ENCODE data around the gene IFNGR1. TPM values are rescaled to one million over a fixed set of nuclear protein-coding genes. Genes with fewer than 3 reads are reported as not detected.

Gene IFNGR1
- polyA plus RNA-seq, 3 donors: 67.9 to 71.0 (median 68.5) TPM

- DNase-seq (ENCODE audit: low read depth in 3 of 3, low spot score in 2 of 3): no peak
Observed at GRCh38 chr6:137181891-137182653, 37.1 kb downstream of the IFNGR1 start.

GRCh38 chr6:137177611-137178010, 41.6 kb downstream of the IFNGR1 start:
- no peak for DNase-seq (ENCODE audit: low read depth in 3 of 3, low spot score in 2 of 3)

- no peak for DNase-seq (ENCODE audit: low read depth in 3 of 3, low spot score in 2 of 3)
Observed at GRCh38 chr6:137176729-137177128, 42.5 kb downstream of the IFNGR1 start.

- DNase-seq (ENCODE audit: low read depth in 3 of 3, low spot score in 2 of 3): no peak
Observed at GRCh38 chr6:137175868-137176245, 43.3 kb downstream of the IFNGR1 start.

- no peak for DNase-seq (ENCODE audit: low read depth in 3 of 3, low spot score in 2 of 3)
Observed at GRCh38 chr6:137175157-137175867, 43.9 kb downstream of the IFNGR1 start.

- no peak for DNase-seq (ENCODE audit: low read depth in 3 of 3, low spot score in 2 of 3)
Observed at GRCh38 chr6:137173501-137173900, 45.7 kb downstream of the IFNGR1 start, which contains the start of gene IL22RA2. IL22RA2 (minus strand) TSS chr6:137173644; CDS start chr6:137161749, 11,895 bp downstream.

- no peak for DNase-seq (ENCODE audit: low read depth in 3 of 3, low spot score in 2 of 3)
Observed at GRCh38 chr6:137172734-137173431, 46.3 kb downstream of the IFNGR1 start.

- no peak for DNase-seq (ENCODE audit: low read depth in 3 of 3, low spot score in 2 of 3)
Observed at GRCh38 chr6:137171824-137172733, 47.1 kb downstream of the IFNGR1 start.

- DNase-seq (ENCODE audit: low read depth in 3 of 3, low spot score in 2 of 3): no peak
Observed at GRCh38 chr6:137171053-137171374, 48.2 kb downstream of the IFNGR1 start.

- DNase-seq (ENCODE audit: low read depth in 3 of 3, low spot score in 2 of 3): no peak
Observed at GRCh38 chr6:137170266-137171052, 48.7 kb downstream of the IFNGR1 start.

GRCh38 chr6:137167702-137168377, 51.3 kb downstream of the IFNGR1 start:
- no peak for DNase-seq (ENCODE audit: low read depth in 3 of 3, low spot score in 2 of 3)

GRCh38 chr6:137166247-137167098, 52.7 kb downstream of the IFNGR1 start:
- no peak for DNase-seq (ENCODE audit: low read depth in 3 of 3, low spot score in 2 of 3)

- DNase-seq (ENCODE audit: low read depth in 3 of 3, low spot score in 2 of 3): no peak
Observed at GRCh38 chr6:137165375-137166246, 53.6 kb downstream of the IFNGR1 start.

GRCh38 chr6:137163732-137164318, 55.4 kb downstream of the IFNGR1 start:
- no peak for DNase-seq (ENCODE audit: low read depth in 3 of 3, low spot score in 2 of 3)

GRCh38 chr6:137162692-137163306, 56.4 kb downstream of the IFNGR1 start:
- DNase-seq (ENCODE audit: low read depth in 3 of 3, low spot score in 2 of 3): no peak

GRCh38 chr6:137161949-137162348, 57.2 kb downstream of the IFNGR1 start:
- no peak for DNase-seq (ENCODE audit: low read depth in 3 of 3, low spot score in 2 of 3)
